HG02571 (cell line): ENCODE data around the gene CDK5.
"Not testable (repeated sequence)": the region's sequence is repeated elsewhere in the genome, so short reads cannot be mapped to it uniquely, and the experiment has no call there.

Experiments used
- ATAC-seq: cut with Tn5 transposase; IDR thresholded peaks from one replicate; pipeline ENCODE4 v1.9.1; 2021; ENCODE audit warnings: mild to moderate bottlenecking, moderate library complexity; ENCODE audit not compliant: unreplicated experiment

The CDK5 gene

DNA sequence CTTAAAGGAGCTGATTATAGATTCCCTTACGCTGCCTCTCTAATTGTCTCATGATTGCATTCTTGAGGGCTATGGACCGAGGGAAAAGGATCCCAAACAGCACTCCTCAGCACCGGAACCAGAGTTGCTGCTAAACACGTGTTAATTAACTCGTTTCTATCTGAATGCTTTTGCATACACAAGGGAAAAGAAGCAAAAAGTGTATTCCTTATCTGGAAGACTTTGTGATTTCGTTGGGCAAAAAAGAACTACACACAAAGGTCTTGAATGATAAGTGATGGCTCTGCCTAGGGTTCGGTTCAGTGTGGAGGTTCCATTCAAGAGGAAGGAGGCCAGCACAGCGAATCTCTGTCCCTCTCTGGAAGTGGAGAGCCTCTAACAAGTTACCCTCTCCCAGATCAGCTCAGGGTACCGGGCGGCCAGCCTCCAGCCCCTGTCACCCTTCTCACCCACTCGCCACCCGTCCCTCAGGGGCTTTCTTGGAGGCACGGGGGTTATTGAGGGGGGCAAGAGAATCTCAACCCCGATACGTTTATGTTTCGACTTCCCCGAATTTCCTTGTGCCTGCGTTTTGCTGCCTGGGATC lies 1.2 kb upstream of the CDK5 start:
- no peak for ATAC-seq

DNA sequence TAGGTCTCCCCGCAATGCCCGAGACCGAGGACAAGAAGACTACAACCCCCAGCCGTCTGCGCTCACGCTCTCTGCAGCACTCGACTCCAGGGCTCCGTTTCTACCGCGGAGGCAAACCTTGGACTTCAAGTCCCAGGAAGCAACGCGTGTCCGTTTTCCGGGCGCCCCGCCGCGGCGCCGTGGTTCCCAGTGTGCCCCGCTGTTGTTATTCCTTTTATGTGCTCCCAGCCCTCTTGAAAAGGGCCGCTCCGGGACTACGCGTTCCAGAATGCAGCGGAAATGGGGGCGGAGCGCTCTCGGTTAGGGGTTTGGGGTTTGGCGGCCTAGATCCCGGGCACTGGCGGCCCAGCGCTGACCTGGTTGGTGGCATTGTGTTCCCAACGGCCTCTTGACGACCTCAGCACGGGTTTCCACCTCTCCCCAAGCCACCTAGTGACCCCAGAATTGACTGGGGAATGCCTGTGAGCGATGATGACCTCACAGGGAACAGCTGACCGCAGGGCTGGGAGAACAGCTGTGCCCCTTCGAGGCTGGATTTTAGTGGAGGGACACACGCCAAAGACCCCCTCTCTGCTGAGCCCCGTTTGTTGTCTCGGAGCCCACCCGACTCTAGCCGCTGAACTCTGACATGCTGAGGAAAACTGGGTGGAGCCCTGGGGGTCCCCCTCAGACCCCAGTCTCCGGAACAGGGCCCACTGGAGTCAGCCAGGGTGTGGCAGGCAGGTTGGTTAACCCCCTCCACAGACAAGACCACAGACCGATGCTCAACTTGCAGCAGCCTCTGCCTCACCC lies 488 bp upstream of the CDK5 start:
- ATAC-seq = peak; percentile 83

DNA sequence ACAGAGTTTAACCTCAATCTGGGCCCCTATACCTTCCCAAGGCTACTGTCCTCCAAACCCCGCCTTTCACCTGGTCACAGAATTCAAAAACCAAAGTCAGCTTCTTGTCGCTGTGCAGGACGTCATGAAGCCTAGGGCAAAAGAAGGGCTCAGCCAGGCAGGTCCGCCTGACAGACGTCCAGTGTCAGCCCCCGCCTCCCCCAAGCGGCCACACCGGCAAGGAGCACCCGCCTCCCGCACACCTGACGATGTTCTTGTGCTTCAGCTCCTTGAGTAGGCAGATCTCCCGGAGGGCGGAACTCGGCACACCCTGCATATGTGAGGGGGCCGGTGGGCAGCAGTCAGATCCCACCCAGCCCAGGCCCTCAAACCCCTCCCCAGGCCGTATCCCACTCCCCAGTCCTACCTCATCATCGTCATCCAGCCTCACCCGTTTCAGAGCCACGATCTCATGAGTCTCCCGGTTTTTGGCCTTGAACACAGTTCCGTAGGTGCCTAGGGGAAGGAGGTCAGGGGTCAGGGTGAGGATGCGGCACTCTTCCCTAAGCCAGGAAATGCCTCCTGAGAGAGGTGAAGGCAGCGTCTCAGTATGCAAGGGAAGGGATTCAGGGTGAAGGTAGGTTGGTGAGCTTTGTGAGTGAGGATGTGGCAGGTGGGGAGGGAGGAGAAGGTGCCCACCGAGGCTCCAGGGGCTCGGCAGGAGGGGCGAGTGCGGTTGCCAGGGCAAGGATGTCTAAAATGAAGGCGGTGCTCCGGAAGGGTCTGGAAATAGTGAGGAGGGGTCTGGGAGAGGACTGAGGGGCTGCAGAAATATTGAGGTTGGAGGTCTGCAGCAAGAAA lies 811 bp downstream of the CDK5 start:
- no peak for ATAC-seq

DNA sequence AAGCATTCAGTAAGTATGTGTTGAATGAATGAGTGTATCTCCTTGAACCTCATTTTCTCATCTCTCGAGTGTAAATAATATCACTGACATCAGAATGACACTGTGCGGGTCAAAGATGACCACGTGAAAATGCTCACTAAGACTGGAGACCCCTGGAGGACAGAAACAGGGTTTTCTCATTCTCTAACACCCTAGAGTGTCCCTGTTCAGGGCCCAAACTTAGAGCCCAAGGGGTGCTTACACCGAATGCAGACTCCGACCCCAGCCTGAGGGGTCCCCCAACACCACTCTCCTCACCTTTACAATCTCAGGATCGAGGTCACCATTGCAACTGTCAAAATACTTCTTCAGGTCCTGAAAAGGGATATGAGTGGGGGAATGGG lies 1.4 kb downstream of the CDK5 start:
- ATAC-seq = no peak

DNA sequence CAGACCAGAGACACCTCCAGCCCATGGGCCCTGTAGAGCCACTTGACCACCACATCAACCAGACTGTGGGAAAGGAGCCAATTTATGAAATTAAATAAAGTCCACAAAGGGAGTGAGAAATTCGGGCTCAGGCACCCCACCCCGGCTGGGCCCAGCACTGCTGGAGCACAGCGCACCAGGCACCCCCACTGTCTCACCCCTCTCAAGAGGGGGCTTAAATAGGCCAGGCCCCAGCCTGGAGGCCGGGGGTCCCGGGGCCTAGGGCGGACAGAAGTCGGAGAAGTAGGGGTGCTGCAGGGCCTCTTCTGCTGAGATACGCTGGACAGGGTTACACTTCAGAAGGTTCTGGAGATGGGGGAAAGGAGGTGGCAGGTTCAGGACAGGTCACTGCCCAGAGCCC lies 3.9 kb downstream of the CDK5 start:
- ATAC-seq = no peak

DNA sequence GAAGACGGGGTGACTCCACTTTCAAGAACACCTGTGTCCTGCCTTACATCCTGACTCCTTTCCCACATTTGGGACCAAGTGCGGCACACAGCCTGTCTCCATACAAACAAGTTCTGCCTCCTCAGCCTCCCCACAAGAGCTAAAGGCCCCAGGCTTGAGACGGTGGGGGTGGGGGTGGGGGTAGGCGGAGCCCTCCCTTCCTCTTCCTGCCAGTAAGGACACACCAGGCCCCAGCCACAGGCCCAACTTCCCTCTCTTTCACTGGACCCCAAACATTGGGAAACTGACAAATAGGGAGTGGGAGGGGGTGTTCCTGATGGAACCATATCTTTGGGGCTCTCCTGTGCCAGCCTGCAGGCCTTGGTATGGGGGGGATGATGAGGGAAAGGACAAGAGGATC lies 4.6 kb downstream of the CDK5 start:
- ATAC-seq = no peak

DNA sequence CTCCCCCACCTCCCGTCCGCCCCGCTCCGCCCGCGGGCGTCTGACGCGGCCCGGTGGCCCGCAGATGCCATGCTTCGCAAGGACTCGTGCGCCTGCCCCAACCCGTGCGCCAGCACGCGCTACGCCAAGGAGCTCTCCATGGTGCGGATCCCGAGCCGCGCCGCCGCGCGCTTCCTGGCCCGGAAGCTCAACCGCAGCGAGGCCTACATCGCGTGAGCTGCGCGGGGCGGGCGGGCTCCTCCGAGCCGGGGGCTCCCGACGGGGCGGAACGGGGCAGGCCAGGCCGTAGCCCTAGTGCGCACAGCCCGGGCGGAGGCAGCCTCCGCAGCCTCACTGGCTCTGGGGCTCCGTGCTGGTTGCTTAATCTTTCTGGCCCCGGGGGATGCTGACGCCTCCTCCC lies 6.6 kb downstream of the CDK5 start:
- ATAC-seq = no peak

DNA sequence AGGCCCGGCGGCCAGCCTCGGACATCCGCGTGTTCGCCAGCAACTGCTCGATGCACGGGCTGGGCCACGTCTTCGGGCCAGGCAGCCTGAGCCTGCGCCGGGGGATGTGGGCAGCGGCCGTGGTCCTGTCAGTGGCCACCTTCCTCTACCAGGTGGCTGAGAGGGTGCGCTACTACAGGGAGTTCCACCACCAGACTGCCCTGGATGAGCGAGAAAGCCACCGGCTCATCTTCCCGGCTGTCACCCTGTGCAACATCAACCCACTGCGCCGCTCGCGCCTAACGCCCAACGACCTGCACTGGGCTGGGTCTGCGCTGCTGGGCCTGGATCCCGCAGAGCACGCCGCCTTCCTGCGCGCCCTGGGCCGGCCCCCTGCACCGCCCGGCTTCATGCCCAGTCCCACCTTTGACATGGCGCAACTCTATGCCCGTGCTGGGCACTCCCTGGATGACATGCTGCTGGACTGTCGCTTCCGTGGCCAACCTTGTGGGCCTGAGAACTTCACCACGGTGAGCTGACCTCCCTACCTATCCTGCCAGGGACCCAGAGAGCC lies 8.7 kb downstream of the CDK5 start:
- ATAC-seq = no peak

DNA sequence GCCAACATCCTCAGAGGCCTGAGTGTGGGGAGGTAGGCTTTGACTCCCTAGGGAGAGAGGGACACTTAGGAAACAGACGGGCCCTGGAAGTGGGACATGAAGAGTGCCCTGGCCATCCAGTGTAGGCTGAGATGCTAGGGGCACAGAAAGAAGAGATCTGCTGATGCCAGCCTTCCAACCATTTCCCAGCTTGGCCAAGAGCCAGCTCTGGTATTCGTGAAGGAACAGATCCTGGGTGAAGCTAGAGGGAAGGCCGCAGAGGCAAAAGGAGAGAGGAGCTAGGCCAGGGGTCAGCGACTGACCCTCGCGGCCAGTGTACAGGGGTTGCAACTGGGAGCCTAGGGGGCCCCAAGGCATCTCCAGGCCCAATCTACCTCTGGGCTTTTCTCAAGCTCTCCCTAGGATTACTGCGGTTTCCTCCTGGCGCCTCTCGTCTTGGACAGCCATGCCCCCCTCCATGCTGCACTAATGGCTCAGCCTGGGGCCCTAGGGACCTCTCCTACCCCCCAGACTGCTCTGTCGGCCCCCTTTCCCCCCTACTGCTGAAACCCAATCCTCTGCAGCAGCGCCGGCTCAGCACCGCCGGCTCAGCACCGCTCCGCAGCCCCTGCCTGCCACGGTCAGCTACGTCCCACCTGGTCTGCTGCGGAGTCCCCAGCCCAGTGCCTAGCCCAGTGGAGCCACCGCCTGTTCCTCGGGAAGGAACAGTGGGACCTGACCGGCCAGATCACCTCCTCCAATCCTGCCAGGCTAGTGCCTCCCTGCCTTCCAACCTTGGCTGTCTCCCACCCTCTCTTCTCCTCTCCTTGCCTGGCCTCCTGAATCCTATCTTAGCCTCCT lies 9.5 kb downstream of the CDK5 start, which contains the start of gene ASIC3:
Gene ASIC3, plus strand, starts transcription at position 556 of the 840 bp plus-strand sequence. CDS start 355 bp downstream, outside the sequence.
- ATAC-seq = no peak

DNA sequence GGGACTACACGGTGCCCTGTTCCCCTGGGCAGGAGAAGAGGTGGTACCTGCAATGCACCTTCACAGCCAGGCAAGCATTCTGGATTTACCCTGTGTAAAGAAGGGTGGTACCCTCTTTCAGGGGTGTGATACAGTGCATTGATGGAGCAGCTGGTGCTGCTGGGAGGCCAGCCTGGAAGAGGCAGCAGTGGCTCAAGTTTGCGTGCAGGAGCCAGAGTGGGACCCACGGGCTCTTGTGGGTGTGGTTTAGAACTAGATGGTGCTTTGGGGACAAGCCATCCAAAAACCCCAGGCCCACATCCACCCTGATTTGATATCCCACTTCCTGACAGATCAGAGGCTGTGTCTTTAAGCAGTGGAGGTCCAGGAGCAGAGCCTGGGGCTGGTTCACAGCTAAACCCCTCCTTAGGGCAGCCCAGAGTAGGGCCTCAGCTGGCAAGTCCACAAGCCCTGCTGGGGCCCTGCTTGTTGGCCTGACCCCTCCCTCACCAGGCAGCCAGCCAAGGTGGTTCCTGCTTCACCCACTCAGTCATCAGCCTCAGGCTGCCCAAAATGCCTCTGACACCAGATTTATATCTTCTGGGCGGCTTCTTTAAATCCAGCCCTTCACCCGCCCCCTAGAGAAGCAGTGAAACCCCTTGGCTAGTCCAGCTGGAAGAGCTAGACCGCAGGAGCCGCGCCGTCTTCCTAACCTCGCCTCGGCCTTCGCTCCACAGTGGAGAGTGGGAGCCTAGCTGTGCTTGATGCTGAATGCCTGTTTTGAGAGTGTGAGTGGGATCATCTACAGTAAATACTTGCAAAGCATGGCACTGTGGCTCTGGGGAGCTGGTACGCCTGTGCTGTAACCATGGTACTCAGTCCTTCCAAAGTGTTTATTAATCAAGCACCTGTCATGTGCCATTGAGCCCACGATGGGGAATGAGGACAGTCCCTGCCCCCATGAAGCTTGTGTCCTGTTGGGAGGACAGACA lies 10.8 kb downstream of the CDK5 start:
- ATAC-seq = no peak

DNA sequence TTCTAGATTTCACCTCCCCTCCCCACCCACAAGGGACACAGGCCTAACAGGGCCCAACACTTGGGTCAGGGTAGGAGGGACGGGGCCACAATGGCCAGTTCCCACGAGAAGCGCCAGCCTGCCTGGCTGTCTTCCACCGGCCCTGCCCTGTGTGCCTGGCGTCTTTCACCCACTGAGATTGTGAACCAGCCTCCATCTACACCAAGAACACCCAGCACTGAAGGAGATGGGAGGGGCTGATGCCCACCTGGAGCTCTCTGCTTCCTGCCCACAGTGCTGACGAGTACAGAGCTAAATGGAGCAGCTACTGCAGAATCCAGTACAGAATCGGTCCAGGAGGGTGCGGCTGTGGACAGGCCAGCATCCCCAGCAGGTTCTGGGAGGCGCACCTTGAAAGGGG lies 11.7 kb downstream of the CDK5 start:
- ATAC-seq = no peak

DNA sequence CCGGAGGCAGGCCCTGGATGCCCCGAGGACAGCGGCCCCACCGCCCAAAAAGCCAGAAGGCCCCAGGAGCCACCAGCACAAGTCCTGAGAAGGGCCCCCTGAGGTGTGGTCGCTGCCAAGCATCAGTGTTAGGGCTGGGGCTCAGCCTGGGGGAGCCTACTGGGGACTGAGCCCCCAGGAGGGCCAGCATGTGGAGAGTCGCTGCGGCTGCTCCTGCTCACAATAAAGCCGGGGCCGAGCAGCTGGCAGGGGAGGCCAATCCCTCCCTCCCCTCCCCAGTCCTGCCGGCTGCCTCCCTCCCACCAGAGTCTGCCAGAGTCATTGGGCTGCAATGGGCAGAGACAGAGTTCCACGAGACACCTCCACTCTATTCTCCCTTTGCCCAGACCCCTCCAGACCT lies 12.4 kb downstream of the CDK5 start:
- no peak for ATAC-seq

DNA sequence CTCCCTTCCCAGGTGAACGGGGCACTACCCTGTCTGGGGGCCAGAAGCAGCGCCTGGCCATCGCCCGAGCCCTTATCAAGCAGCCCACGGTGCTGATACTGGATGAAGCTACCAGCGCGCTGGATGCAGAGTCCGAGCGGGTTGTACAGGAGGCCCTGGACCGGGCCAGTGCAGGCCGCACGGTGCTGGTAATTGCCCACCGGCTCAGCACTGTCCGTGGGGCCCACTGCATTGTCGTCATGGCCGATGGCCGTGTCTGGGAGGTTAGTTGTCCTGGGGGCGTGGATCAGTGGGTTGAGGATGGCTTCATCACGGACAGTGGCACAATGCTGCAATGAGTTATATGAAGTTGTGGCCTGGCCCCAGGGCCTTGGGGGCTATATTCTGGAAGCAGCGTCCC lies 13.7 kb downstream of the CDK5 start:
- ATAC-seq = no peak

DNA sequence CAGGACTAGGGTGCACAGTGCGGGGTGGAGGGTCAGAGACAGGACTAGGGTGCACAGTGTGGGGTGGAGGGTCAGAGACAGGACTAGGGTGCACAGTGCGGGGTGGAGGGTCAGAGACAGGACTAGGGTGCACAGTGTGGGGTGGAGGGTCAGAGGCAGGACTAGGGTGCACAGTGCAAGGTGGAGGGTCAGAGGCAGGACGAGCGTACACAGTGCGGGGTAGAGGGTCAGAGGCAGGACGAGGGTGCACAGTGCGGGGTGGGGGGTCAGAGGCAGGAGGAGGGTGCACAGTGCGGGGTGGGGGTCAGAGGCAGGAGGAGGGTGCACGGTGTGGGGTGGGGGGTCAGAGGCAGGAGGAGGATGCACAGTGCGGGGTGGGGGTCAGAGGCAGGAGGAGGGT lies 14.2 kb downstream of the CDK5 start:
- ATAC-seq = not testable (repeated sequence)

DNA sequence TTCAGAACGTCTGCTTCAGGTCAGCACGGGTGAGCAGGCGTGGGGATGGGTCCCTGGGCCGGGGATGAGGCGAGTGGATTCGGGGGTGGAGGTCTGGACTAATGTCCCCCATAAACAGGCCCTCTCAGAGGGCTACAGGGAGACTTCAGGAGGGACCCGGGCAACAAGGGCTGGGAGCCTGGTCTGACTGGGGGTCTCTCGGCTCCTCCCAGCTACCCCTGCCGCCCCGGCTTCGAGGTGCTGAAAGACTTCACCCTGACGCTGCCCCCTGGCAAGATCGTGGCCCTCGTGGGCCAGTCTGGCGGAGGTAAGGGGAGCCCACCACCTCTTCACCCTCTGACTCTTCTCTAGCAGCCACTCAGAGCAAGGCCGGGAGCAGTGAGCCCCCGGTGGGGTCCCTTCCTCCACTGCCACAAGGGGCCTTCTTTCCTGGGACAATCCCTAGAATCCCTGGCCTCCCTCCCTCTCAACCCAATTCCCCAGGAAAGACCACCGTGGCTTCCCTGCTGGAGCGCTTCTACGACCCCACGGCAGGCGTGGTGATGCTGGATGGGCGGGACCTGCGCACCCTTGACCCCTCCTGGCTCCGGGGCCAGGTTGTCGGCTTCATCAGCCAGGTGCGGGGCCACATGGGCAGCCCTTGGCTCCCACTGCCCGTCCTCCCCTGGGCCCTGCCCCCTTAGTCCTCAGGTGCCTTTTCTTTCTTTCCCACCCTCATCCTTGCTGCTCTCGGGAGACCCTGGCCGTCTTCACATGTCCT lies 16.9 kb downstream of the CDK5 start:
- no peak for ATAC-seq

DNA sequence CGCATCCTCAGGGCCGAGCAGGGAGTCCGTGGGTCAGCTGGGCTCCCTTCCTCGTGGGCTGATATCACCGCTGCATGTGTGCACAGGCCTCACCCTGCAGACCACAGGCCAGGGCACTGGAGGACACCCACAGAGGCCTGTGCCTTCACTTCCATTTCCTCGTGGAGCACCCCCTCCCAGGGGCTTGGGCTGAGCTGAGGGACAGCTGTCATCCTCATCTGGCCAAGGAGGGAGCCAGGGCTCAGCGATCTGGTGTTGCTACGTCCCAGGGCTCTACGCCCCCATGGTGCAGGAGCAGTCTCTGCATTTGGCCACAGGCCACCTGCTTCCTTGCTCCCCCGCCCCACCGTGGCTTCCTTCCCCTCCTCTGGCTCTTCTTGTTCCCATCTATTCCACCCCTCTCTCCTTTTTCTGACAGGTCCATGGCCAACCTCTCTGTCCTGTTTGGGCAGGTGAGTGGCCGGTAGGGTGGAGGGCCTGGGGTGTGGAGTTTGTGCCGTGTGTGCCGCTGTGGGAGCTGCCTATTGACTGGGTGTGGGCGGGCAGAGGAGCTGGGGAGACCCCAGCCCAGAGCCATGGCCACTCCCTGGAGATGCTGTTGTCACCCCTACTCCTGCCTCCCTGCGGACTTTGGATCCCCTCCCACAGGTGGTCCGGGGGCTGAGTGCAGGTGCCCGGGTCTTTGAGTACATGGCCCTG lies 17.7 kb downstream of the CDK5 start:
- ATAC-seq = no peak

DNA sequence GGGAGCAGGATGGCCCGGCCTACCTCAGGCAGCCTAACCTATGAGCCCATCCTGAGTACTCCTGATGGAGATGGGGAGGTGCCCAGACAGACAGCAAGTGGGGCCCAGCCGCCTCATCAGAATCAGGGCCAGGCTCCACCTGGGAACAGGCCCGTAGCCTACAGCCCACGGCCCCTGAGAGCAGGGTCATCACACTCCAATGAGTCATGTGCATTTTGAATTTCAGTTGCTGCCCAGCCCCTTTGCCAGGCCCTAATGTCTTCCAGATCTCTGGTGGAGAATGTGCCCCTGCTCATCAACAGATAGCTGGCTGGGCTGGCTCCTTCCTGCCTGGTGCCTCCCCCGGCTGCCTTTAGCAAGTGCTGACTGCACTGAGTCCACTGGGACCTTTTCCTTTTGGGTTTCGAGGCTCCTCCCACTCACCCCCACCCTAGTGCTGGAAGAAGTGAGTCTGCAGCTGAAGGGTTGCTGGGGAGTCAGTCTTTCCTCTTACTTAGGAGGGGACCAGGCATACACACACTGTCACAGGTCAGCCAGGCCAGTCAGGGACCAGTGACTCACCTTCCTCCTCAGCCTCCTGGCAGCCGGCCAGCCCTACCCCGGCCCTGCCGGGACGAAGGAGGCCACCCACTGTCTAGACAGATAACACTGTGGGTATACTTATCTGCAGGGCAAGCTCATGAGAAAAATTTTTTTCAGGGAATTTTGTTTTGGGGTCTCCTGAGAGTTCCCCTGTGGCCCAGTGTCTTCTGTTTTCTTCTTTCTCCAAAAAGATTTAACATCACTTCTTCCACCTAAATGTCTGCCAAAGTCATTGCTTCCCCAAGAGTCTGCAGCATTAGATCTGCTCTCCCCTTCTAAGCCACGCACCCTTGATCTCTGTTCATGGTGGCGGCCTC lies 18.5 kb downstream of the CDK5 start:
- no peak for ATAC-seq
